Endothelial cell (in vitro differentiated cells): ENCODE data around the gene PCIF1. TPM values are rescaled to one million over a fixed set of nuclear protein-coding genes. Genes with fewer than 3 reads are reported as not detected.

Experiments used
- DNase-seq: peaks from one replicate; pipeline ENCODE4 v3.0.0; 2021; ENCODE audit warnings: low spot score
- H3K27ac Mint-ChIP-seq: one replicate; pipeline ENCODE4 v1.8.0; 2021; ENCODE audit warnings: mixed read lengths, inconsistent platforms; ENCODE audit not compliant: unreplicated experiment
- H3K27me3 Mint-ChIP-seq: one replicate; pipeline ENCODE4 v1.8.0; 2021; ENCODE audit warnings: mild to moderate bottlenecking, moderate library complexity, mixed read lengths, inconsistent platforms; ENCODE audit not compliant: unreplicated experiment
- H3K36me3 Mint-ChIP-seq: one replicate; pipeline ENCODE4 v1.8.0; 2021; ENCODE audit warnings: mild to moderate bottlenecking, low read depth, mixed read lengths, inconsistent platforms; ENCODE audit not compliant: unreplicated experiment
- H3K4me1 Mint-ChIP-seq: one replicate; pipeline ENCODE4 v1.8.0; 2021; ENCODE audit warnings: mild to moderate bottlenecking, mixed read lengths, inconsistent platforms; ENCODE audit not compliant: unreplicated experiment
- H3K4me3 Mint-ChIP-seq: one replicate; pipeline ENCODE4 v1.8.0; 2021; ENCODE audit warnings: mild to moderate bottlenecking, mixed read lengths, inconsistent platforms; ENCODE audit not compliant: unreplicated experiment
- H3K9me3 Mint-ChIP-seq: one replicate; pipeline ENCODE4 v1.8.0; 2021; ENCODE audit warnings: mixed read lengths, inconsistent platforms; ENCODE audit not compliant: unreplicated experiment
- total RNA-seq: library from RNA; stranded (reverse); fragmentation: NEBNext Ultra II Directional; extraction: Animal tissue kit (Norgen Biotek cat#: 25700); gene quantifications from one replicate; pipeline ENCODE4 v1.2.1, GENCODE V29; 2021; ENCODE audit not compliant: unreplicated experiment
- TF ChIP-seq, protein P1 (sequence below): fragments of 200-600 bp; sonication (generic); IDR thresholded peaks from one replicate; pipeline ENCODE4 v1.5.0; 2021; ENCODE audit warnings: antibody characterized with exemption; ENCODE audit not compliant: unreplicated experiment

The PCIF1 gene
- total RNA-seq, 1 donor from 2014 or later: 34.8 TPM

DNA sequence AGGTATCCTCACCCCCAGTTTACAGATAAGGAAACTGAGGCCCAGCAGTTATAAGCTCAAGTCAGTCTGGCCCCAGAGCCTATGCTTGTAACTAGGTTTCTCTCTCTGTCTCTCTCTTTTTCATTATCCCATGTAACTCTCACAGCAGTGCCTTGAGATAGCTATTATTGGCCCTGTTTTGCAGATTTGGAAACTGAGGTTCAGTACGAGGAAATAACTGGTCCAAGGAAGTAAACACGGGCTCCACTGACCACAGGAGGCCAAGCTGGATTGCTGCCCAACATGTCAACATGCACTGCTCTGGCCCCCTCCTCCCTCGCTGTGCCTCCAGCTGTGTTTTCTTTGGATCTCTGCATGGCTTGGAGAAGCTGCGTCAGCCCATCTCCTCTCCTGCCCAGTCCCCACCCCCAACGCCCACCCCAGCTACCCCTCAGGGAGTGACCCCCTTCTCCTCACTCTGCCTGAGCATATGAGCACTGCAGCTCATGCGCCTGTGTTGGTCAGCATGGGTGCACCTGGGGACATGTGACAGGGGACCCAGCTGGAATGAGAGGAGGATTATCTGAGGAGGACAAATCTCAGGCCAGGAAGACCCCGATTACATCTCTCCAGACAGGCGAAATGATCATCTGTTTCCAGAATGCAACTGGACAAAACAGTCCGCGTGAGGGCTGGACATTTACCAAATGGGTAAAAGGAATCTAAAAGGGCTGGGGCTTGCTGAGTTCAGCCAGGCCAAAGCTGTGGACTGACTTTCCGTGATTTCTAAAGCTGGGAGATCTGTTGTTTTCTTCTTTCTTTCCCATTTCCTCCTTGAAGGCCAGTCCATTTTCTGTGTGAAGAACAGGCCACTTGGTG is 14.7 kb upstream of the PCIF1 start:
- peaks cover 23% of the 10 kb centered on the region for H3K4me1 Mint-ChIP-seq
- no peak overlapping the region for H3K27ac Mint-ChIP-seq

DNA sequence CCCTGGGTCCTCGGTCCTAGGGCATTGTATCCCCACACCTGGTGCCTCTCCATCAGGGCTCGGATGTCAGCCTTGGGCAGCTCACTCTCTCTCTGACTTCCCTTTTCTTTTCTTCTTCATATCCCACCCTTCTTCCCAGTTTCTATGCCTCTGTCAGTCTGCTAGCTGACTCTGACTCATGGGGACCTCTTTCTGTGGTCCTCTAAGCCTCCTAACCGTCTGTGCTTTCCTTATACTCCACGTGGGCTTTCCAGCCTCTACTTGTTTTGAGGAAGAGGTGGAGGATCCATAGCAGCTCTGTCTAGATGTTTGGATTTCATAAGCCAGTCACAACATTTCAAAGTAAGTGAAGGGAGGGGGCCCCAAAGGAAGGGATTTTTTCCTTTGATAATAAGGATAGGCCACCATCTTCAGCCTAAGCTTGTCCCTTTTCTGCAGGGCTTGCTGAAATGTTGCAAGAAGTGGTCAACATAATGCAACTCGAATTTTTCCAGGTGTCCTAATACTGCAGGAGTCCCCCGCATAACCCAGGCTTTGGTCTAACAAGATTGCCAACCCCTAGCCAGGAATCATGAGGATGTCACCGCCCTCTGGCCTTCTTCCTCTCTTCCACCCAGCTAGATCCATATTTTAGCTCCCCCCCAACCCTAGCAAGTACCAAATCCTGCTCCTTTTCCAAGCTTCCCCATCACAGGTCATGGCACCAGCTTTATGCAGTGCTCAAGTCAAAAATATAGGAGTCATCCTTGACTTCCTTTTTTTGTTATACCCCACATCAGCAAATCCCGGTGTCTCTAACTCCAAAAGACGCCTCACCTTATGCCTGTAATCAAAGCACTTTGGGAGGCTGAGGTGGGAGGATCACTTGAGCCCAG is 13.8 kb upstream of the PCIF1 start:
- no peak overlapping the region for H3K27ac Mint-ChIP-seq
- no peaks in the 10 kb centered on the region for H3K36me3 Mint-ChIP-seq
- H3K9me3 Mint-ChIP-seq: no peaks in the 10 kb centered on the region
- TF ChIP-seq, protein P1, sequence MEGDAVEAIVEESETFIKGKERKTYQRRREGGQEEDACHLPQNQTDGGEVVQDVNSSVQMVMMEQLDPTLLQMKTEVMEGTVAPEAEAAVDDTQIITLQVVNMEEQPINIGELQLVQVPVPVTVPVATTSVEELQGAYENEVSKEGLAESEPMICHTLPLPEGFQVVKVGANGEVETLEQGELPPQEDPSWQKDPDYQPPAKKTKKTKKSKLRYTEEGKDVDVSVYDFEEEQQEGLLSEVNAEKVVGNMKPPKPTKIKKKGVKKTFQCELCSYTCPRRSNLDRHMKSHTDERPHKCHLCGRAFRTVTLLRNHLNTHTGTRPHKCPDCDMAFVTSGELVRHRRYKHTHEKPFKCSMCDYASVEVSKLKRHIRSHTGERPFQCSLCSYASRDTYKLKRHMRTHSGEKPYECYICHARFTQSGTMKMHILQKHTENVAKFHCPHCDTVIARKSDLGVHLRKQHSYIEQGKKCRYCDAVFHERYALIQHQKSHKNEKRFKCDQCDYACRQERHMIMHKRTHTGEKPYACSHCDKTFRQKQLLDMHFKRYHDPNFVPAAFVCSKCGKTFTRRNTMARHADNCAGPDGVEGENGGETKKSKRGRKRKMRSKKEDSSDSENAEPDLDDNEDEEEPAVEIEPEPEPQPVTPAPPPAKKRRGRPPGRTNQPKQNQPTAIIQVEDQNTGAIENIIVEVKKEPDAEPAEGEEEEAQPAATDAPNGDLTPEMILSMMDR: no peak
- H3K4me3 Mint-ChIP-seq: no peak overlapping the region
- H3K27me3 Mint-ChIP-seq: peaks cover 3% of the 10 kb centered on the region
- H3K4me1 Mint-ChIP-seq: peaks cover 26% of the 10 kb centered on the region
- no peak for DNase-seq

More for the DNA sequence above, 14.7 kb upstream of the PCIF1 start:
- peaks cover 3% of the 10 kb centered on the region for H3K27me3 Mint-ChIP-seq
- no peaks in the 10 kb centered on the region for H3K36me3 Mint-ChIP-seq
- no peak overlapping the region for H3K4me3 Mint-ChIP-seq
- DNase-seq: no peak
- H3K9me3 Mint-ChIP-seq: no peaks in the 10 kb centered on the region
- TF ChIP-seq, protein P1: no peak

DNA sequence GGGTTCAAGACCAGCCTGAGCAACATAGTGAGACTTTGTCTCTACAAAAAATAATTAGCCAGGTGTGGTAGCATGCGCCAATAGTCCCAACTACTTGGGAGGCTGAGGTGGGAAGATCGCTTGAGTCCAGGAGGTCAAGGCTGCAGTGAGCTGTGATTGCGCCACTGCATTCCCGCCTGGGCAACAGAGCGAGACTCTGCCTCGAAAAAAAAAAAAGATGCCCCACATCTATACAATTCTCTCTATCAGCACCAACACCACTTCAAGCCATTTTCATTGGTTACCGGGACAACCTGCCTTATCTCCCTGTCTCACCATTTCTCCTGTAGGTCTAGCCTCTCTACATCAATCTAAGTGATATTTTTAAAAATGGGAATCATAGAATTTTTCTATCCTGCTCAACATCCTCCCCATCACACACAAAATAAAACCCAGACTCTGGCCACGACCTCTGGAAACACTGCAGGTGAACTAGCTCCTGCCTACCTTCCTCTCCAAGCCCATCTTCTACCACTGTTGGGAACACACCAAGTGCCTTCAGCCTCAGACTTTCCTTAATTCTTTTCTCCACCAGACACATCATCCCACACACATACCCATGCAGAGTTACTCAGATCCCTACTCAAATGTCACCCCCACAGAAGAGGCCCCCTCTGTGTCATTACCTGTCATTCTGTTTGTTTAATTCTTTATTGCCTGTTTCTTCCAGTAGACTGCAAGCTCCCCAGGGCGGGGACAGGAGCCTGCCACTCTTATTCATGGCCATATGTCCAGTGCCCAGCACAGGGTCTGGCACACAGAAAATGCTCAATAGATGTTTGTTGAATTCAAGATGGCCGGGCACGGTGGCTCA is 12.9 kb upstream of the PCIF1 start:
- Mint-ChIP-seq H3K4me3 (no peak overlapping the region), H3K27me3 (peaks cover 3% of the 10 kb centered on the region), H3K27ac (no peak overlapping the region), H3K9me3 (no peaks in the 10 kb centered on the region), H3K36me3 (no peaks in the 10 kb centered on the region), H3K4me1 (peaks cover 26% of the 10 kb centered on the region)
- TF ChIP-seq, protein P1: no peak
- no peak for DNase-seq

DNA sequence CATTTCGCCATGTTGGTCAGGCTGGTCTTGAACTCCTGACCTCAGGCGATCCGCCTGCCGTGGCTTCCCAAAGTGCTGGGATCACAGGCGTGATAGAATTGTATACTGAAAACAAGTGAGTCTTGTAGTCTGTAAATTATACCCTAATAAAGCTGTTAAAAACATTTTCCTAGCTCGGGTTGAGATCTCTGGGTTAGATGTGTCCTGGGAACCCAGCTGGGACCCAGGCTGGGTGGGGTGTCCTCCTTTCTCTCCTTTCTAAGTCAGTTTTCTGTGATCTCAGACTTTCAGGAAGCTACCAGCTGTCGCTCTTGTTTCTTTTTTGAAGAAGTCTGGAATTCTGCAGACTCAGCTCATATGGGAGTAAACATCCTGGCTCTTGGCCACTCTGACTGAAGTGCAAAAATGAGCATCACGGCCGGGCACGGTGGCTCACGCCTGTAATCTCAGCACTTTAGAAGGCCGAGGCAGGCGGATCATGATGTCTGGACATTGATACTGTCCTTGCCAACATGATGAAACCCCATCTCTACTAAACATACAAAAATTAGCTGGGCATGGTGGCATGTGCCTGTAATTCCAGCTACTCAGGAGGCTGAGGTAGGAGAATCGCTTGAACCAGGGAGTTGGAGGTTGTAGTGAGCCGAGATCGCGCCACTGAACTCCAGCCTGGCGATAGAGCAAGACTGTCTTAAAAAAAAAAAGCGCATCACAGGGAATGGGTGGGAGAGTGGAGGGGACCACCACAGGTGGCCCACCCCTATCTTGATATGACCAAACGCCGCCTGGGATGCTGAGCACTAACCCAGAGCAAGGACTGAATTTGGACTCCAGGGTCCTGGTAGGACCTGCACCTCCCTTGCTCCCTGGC is 9.9 kb upstream of the PCIF1 start:
- TF ChIP-seq, protein P1: no peak
- DNase-seq: no peak
- Mint-ChIP-seq H3K9me3 (no peaks in the 10 kb centered on the region), H3K27me3 (peaks cover 3% of the 10 kb centered on the region), H3K36me3 (no peaks in the 10 kb centered on the region), H3K27ac (peak overlapping the region; percentile 50), H3K4me3 (peak overlapping the region; percentile 32), H3K4me1 (peaks cover 18% of the 10 kb centered on the region)
